Heart right ventricle (tissue), 16 donors: Measurements from ENCODE around the gene HTT. TPM values are rescaled to one million over a fixed set of nuclear protein-coding genes. Genes with fewer than 3 reads are reported as not detected.

Source experiments
- ATAC-seq, 8 donors: fragments of 200-7000 bp; cut with Tn5 transposase; one replicate each; pipeline ENCODE4 v1.9.1; 2020; ENCODE audit warnings: mild to moderate bottlenecking in 8 of 8, moderate library complexity in 8 of 8, moderate number of reproducible peaks in 1 of 8
- DNase-seq, 2 donors: peaks; one replicate each; pipeline ENCODE4 v3.0.0-alpha.2; 2020
- H3K27ac ChIP-seq, 10 donors: fragments of 200-600 bp; sonication (generic) in 2 of 10; one replicate each; pipeline versions ENCODE4 v1.5.0 to v1.8.0; 2020 to 2022; ENCODE audit warnings: mild to moderate bottlenecking in 3 of 10
- H3K27me3 ChIP-seq, 7 donors: fragments of 200-600 bp; one replicate each; pipeline ENCODE4 v1.8.0; 2021 to 2022; ENCODE audit warnings: mild to moderate bottlenecking in 2 of 7
- H3K36me3 ChIP-seq, 9 donors: fragments of 200-600 bp; sonication (generic) in 1 of 9; one replicate each; pipeline versions ENCODE4 v1.5.0 to v1.8.0; 2020 to 2022; ENCODE audit warnings: mild to moderate bottlenecking in 2 of 9
- H3K4me1 ChIP-seq, 9 donors: fragments of 200-600 bp; sonication (generic) in 1 of 9; one replicate each; pipeline versions ENCODE4 v1.5.0 to v1.8.0; 2020 to 2022; ENCODE audit warnings: mild to moderate bottlenecking in 4 of 9
- H3K4me3 ChIP-seq, 10 donors: fragments of 200-600 bp; sonication (generic) in 2 of 10; one replicate each; pipeline versions ENCODE4 v1.5.0 to v1.8.0; 2020 to 2022; ENCODE audit warnings: mild to moderate bottlenecking in 7 of 10, moderate library complexity in 2 of 10
- H3K9me3 ChIP-seq, 11 donors: fragments of 200-600 bp in 10 of 11; sonication (generic) in 2 of 11; one replicate each; pipeline versions ENCODE4 v1.5.0 to v1.8.0; 2013 to 2022; ENCODE audit warnings: mild to moderate bottlenecking in 2 of 11, control low read depth in 1 of 11, moderate library complexity in 1 of 11
- WGBS, 2 donors: extraction: QIAGEN DNeasy Blood & Tissue Kit; methylation state at CpG; one replicate each; pipeline ENCODE4 v1.1.7; 2013; ENCODE audit warnings: inconsistent platforms in 1 of 2; 5-methylcytosine and 5-hydroxymethylcytosine counted together
- intact Hi-C, 10 donors: fragments of 100-400 bp; cut with DNase I; formaldehyde crosslinking; loops; one replicate each; pipeline versions ENCODE4 v1.11.1 to v1.14.2; 2022
- polyA plus RNA-seq, 2 donors: library from polyadenylated mRNA; stranded (reverse); fragments of 200-250 nt; gene quantifications; one replicate each; pipeline ENCODE4 v1.2.3, GENCODE V29; 2013
- total RNA-seq, 10 donors: library from RNA; stranded (reverse); fragmentation: NEBNext Ultra II Directional in 3 of 10; extraction: Animal tissue kit (Norgen Biotek cat#: 25700) in 3 of 10; gene quantifications; one replicate each; pipeline versions ENCODE4 v1.2.1 to v1.2.4, GENCODE V29; 2021 to 2023
- TF ChIP-seq, protein P1 (sequence below), 9 donors: fragments of 200-600 bp; sonication (generic) in 2 of 9; IDR thresholded peaks; one replicate each; pipeline versions ENCODE4 v1.5.0 to v1.8.0; 2021 to 2022; ENCODE audit warnings: antibody characterized with exemption in 9 of 9, mild to moderate bottlenecking in 5 of 9, moderate library complexity in 1 of 9
- donor health status: Arrhythmogenic right ventricular cardiomyopathy.
- donor health status: ischemic (EF 13 %, LVEDD 7.1; RV severe dilation, severe dysfunction).
- donor health status: healthy with polysubstance abuse.
- donor health status: DM: no; HTN: yes; CAD: no.
- donor health status: DM: no; HTN: no; CAD: no.
- donor health status: ischemic (EF 25% LVEDD 6.9; RV normal size, moderate dysfunction).
- donor health status: ischemic (EF 25% LVEDD 5.7; RV mildly dilated, moderate dysfunction).
- donor health status: healthy.
- donor health status: DM: yes; HTN: yes; CAD: no.
- donor health status: Ischemic cardiomyopathy.
- donor health status: ischemic (EF 35%, LVEDD 5.7; RV mildly dilated, moderate dysfunction).
- donor health status: nonischemic (EF 11% LVEDD 7.7; RV severe dilation, severe dysfunction).
- donor health status: DM: yes; HTN: yes; CAD: no.
- donor health status: PGD.
- donor health status: ischemic (EF 29% LVEDD 5.4; RV normal size, mild dysfunction).
- donor health status: nonischemic (EF 23%, LVEDD 6.1; RV moderate dilation, normal function).

HTT gene
- total and polyA plus RNA-seq, 12 donors, result 6.3 to 34.0 (median 24.1) TPM

DNA sequence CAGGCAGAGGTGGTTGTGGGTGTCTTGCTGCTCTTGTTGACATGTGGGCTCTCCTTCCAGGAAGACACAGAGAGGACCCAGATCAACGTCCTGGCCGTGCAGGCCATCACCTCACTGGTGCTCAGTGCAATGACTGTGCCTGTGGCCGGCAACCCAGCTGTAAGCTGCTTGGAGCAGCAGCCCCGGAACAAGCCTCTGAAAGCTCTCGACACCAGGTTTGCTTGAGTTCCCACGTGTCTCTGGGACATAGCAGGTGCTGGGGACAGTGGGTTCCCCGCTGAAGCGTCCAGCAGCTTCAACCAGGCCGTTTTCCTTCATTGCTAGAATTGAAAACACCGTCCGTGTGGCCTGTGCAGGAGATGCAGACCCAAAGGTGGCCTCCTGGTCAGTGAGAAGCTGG, 148.9 kb downstream of the HTT start:
- no peaks in the 10 kb centered on the region for H3K9me3 ChIP-seq
- H3K36me3 ChIP-seq, result peaks cover 0 to 92% (median 45%) of the 10 kb centered on the region in 9 donors
- peaks cover 0 to 34% (median 12%) of the 10 kb centered on the region in 9 donors for H3K4me1 ChIP-seq
- no peak overlapping the region for H3K27ac ChIP-seq
- H3K4me3 ChIP-seq, result no peak overlapping the region
- ATAC-seq (no peak), DNase-seq (no peak)
- intact Hi-C loops, result loop anchor here in 1 of 10 donors (5.0 kb wide), 1 partner anchor 69 kb away; the partner anchor contains the start of gene RGS12
- TF ChIP-seq, protein P1, sequence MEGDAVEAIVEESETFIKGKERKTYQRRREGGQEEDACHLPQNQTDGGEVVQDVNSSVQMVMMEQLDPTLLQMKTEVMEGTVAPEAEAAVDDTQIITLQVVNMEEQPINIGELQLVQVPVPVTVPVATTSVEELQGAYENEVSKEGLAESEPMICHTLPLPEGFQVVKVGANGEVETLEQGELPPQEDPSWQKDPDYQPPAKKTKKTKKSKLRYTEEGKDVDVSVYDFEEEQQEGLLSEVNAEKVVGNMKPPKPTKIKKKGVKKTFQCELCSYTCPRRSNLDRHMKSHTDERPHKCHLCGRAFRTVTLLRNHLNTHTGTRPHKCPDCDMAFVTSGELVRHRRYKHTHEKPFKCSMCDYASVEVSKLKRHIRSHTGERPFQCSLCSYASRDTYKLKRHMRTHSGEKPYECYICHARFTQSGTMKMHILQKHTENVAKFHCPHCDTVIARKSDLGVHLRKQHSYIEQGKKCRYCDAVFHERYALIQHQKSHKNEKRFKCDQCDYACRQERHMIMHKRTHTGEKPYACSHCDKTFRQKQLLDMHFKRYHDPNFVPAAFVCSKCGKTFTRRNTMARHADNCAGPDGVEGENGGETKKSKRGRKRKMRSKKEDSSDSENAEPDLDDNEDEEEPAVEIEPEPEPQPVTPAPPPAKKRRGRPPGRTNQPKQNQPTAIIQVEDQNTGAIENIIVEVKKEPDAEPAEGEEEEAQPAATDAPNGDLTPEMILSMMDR (IDR thresholded peaks at IDR 0.05), result no peak
- 93 to 94% methylated on average over 11 of the region's 11 CpGs for WGBS, 2 donors
- H3K27me3 ChIP-seq, result no peaks in the 10 kb centered on the region

DNA sequence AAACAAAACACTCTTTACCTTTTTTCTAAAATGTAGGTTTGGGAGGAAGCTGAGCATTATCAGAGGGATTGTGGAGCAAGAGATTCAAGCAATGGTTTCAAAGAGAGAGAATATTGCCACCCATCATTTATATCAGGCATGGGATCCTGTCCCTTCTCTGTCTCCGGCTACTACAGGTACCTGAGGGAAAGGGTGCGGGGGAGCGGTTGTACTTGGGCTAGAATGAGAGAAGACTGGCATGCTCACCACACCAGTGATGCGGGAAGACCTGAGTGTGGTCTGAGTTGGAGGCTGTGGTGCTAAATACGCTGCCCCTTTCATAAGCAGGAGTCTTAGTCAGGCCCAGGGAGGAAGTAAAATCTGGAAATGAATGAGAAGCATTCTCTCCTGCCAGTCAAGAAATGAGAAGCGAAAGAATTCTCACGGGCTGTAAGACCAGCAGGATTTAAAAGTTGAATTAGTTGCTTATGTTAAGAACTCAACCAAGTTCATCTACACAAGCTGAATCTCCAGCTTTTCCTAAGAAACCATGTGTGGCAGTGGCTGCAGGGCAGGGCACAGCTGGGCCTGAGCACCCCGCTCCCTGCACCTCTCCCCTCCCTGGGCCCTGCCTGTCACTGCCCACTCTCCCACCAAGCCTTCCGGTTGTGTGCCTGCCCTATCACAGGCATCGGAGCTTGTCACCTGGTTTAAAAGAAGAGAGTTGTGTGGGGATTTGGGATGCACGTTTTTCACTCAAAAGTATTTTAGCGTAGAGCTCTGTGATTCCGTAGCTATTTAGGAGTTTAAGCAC, 149.7 kb downstream of the HTT start:
- Histone ChIP-seq H3K27me3 (no peaks in the 10 kb centered on the region), H3K4me3 (no peak overlapping the region), H3K9me3 (no peaks in the 10 kb centered on the region), H3K4me1 (peaks cover 0 to 34% (median 12%) of the 10 kb centered on the region in 9 donors), H3K27ac (peak overlapping the region in 1 of 10 donors; percentile 36), H3K36me3 (peaks cover 0 to 92% (median 48%) of the 10 kb centered on the region in 9 donors)
- DNase-seq (no peak), ATAC-seq (no peak)
- intact Hi-C loops, result loop anchor here in 1 of 10 donors (5.0 kb wide), 1 partner anchor 68 kb away; the partner anchor contains the start of gene RGS12
- 94 to 95% methylated on average over 13 of the region's 13 CpGs for WGBS, 2 donors
- TF ChIP-seq, protein P1 (IDR thresholded peaks at IDR 0.05), result no peak

DNA sequence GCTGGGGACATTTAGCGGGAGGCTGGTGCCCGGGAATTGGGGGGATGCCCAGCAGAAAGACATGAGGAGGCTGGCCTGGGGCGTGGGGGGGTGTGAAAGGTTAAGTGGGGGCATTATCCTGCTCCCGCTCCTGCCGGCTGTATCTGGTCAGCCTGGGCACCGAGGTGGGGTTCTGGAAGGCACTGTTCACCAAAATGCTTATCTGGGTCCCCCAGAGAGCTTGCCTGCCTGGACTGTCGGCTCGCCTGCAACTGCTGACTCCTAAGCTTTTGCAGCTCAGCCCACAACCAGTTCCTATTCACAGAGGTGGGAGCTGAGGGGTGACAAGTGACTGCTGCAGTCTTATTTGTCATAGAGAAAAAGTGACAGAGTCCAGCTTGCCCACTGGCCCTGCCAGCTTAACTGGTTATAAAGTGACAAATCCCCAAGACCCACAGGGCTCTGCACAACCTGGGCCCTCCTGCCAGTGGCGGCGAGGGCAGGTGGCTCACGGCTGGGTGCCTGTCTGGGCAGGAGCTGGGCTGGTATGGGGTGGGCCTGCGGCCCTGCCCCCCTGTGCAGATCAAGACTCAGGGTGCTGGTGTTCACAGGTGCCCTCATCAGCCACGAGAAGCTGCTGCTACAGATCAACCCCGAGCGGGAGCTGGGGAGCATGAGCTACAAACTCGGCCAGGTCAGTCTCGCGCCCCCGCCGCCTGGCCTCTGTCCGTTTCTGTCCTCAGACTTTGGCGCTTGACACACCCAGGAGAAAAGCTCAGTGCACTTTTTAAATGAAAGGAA, 150.8 kb downstream of the HTT start:
- H3K4me3 ChIP-seq, result no peak overlapping the region
- WGBS, 2 donors, result 83 to 85% methylated on average over 22 of the region's 22 CpGs
- H3K9me3 ChIP-seq, result no peaks in the 10 kb centered on the region
- ATAC-seq (peak in 1 of 8 donors; percentile 15), DNase-seq (no peak)
- H3K27ac ChIP-seq, result peak overlapping the region in 1 of 10 donors; percentile 79
- TF ChIP-seq, protein P1 (IDR thresholded peaks at IDR 0.05), result no peak
- peaks cover 0 to 34% (median 10%) of the 10 kb centered on the region in 9 donors for H3K4me1 ChIP-seq
- intact Hi-C loops, result no loop called here
- H3K36me3 ChIP-seq, result peaks cover 0 to 93% (median 52%) of the 10 kb centered on the region in 9 donors
- H3K27me3 ChIP-seq, result no peaks in the 10 kb centered on the region

DNA sequence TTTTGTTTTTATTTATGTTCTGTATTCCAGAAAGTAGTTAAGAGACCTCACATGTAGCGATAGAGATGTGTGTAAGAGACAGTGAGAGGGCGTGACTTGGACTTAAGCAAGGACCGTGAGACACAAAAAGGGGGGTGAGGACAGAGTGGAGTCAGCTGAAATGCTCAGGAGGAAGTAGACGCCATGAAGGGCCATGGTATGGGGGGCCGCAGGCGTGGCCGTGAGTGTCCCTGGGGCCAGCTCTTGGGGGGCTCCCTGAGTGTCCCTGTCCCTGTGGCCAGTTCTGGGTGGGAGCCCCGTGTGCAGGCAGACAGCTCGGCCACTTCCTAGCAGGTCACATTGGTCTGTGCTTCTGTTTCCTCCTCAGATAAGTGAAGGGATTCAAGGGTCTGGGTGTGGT, 151.5 kb downstream of the HTT start:
- peaks cover 0 to 34% (median 9%) of the 10 kb centered on the region in 9 donors for H3K4me1 ChIP-seq
- ATAC-seq, result peak in 3 of 8 donors; percentile 13 to 27 (median 21)
- no peak for DNase-seq
- H3K27me3 ChIP-seq, result no peaks in the 10 kb centered on the region
- peak overlapping the region in 4 of 10 donors; percentile 65 to 82 (median 79) for H3K27ac ChIP-seq
- no peak overlapping the region for H3K4me3 ChIP-seq
- H3K9me3 ChIP-seq, result no peaks in the 10 kb centered on the region
- TF ChIP-seq, protein P1 (IDR thresholded peaks at IDR 0.05), result no peak
- 77 to 89% methylated on average over 9 of the region's 9 CpGs for WGBS, 2 donors
- intact Hi-C loops, result no loop called here
- H3K36me3 ChIP-seq, result peaks cover 0 to 93% (median 55%) of the 10 kb centered on the region in 9 donors
